Subcutaneous abdominal adipose tissue (tissue), 5 donors: ENCODE data around the gene CEMIP.

Source experiments
- H3K27ac ChIP-seq: one replicate; pipeline ENCODE4 v1.7.0; 2013; ENCODE audit warnings: low read depth, mild to moderate bottlenecking, inconsistent platforms, low read length, moderate library complexity
- H3K27me3 ChIP-seq, 5 donors: one replicate each; pipeline ENCODE4 v1.7.0; 2013; ENCODE audit warnings: low read length in 5 of 5, inconsistent platforms in 1 of 5; ENCODE audit not compliant: control insufficient read depth in 5 of 5, insufficient read depth in 4 of 5
- H3K36me3 ChIP-seq, 5 donors: one replicate each; pipeline ENCODE4 v1.7.0; 2013; ENCODE audit warnings: low read length in 5 of 5; ENCODE audit not compliant: control insufficient read depth in 5 of 5, insufficient read depth in 5 of 5
- H3K4me1 ChIP-seq, 5 donors: one replicate each; pipeline ENCODE4 v1.7.0; 2013; ENCODE audit warnings: low read length in 5 of 5, mild to moderate bottlenecking in 3 of 5, moderate library complexity in 1 of 5; ENCODE audit not compliant: control insufficient read depth in 5 of 5, insufficient read depth in 5 of 5
- H3K4me3 ChIP-seq, 5 donors: one replicate each; pipeline ENCODE4 v1.7.0; 2013; ENCODE audit warnings: low read length in 5 of 5, low read depth in 1 of 5
- H3K9ac ChIP-seq, 5 donors: one replicate each; pipeline ENCODE4 v1.7.0; 2013; ENCODE audit warnings: low read length in 5 of 5, mild to moderate bottlenecking in 4 of 5, moderate library complexity in 3 of 5
- H3K9me3 ChIP-seq, 5 donors: one replicate each; pipeline ENCODE4 v1.7.0; 2013; ENCODE audit warnings: low read length in 5 of 5; ENCODE audit not compliant: control insufficient read depth in 5 of 5
- donor health status: healthy.
- donor health status: healthy.
- donor health status: healthy.
- donor health status: healthy.
- donor health status: healthy.

CEMIP gene

GRCh38 chr15:80972276-80972675, 193.1 kb downstream of the CEMIP start:
- Histone ChIP-seq H3K4me3 (no peak overlapping the region), H3K36me3 (peaks cover 0 to 25% (median 16%) of the 10 kb centered on the region in 5 donors), H3K27me3 (no peaks in the 10 kb centered on the region), H3K9me3 (no peaks in the 10 kb centered on the region), H3K9ac (no peak overlapping the region), H3K27ac (no peak overlapping the region), H3K4me1 (peaks cover 0 to 10% (median 7%) of the 10 kb centered on the region in 5 donors)

- no peak overlapping the region for H3K27ac ChIP-seq
- H3K9ac ChIP-seq, result no peak overlapping the region
- no peak overlapping the region for H3K4me3 ChIP-seq
- H3K27me3 ChIP-seq, result no peaks in the 10 kb centered on the region
- H3K4me1 ChIP-seq, result peaks cover 0 to 11% (median 7%) of the 10 kb centered on the region in 5 donors
- no peaks in the 10 kb centered on the region for H3K9me3 ChIP-seq
- H3K36me3 ChIP-seq, result peaks cover 7 to 30% (median 23%) of the 10 kb centered on the region in 5 donors
These were observed 195.7 kb downstream of the CEMIP start for GRCh38 chr15:80974914-80975313.

- Histone ChIP-seq H3K9ac (no peak overlapping the region), H3K27me3 (no peaks in the 10 kb centered on the region), H3K4me3 (no peak overlapping the region), H3K9me3 (no peaks in the 10 kb centered on the region), H3K4me1 (peaks cover 0 to 11% (median 7%) of the 10 kb centered on the region in 5 donors), H3K36me3 (peaks cover 12 to 38% (median 30%) of the 10 kb centered on the region in 5 donors), H3K27ac (no peak overlapping the region)
These were observed 197.7 kb downstream of the CEMIP start for GRCh38 chr15:80976851-80977250.

- peaks cover 12 to 39% (median 27%) of the 10 kb centered on the region in 5 donors for H3K36me3 ChIP-seq
- H3K4me3 ChIP-seq, result no peak overlapping the region
- H3K27ac ChIP-seq, result no peak overlapping the region
- peaks cover 0 to 11% (median 7%) of the 10 kb centered on the region in 5 donors for H3K4me1 ChIP-seq
- no peaks in the 10 kb centered on the region for H3K27me3 ChIP-seq
- H3K9me3 ChIP-seq, result no peaks in the 10 kb centered on the region
- H3K9ac ChIP-seq, result peak overlapping the region in 1 of 5 donors; percentile 53
These were observed 198.5 kb downstream of the CEMIP start for GRCh38 chr15:80977627-80978036.

GRCh38 chr15:80978685-80979329, 199.6 kb downstream of the CEMIP start:
- Histone ChIP-seq H3K4me3 (no peak overlapping the region), H3K9ac (no peak overlapping the region), H3K36me3 (peaks cover 12 to 39% (median 29%) of the 10 kb centered on the region in 5 donors), H3K27ac (no peak overlapping the region), H3K4me1 (peaks cover 0 to 11% (median 7%) of the 10 kb centered on the region in 5 donors), H3K27me3 (no peaks in the 10 kb centered on the region), H3K9me3 (no peaks in the 10 kb centered on the region)

- no peak overlapping the region for H3K9ac ChIP-seq
- peaks cover 0 to 12% (median 9%) of the 10 kb centered on the region in 5 donors for H3K4me1 ChIP-seq
- H3K4me3 ChIP-seq, result no peak overlapping the region
- H3K9me3 ChIP-seq, result no peaks in the 10 kb centered on the region
- H3K27me3 ChIP-seq, result no peaks in the 10 kb centered on the region
- peaks cover 12 to 35% (median 29%) of the 10 kb centered on the region in 5 donors for H3K36me3 ChIP-seq
- H3K27ac ChIP-seq, result no peak overlapping the region
These were observed 200.5 kb downstream of the CEMIP start for GRCh38 chr15:80979538-80980200.

- peaks cover 16 to 31% (median 29%) of the 10 kb centered on the region in 5 donors for H3K36me3 ChIP-seq
- peaks cover 0 to 23% (median 20%) of the 10 kb centered on the region in 5 donors for H3K4me1 ChIP-seq
- H3K4me3 ChIP-seq, result no peak overlapping the region
- H3K27ac ChIP-seq, result no peak overlapping the region
- no peaks in the 10 kb centered on the region for H3K27me3 ChIP-seq
- H3K9me3 ChIP-seq, result no peaks in the 10 kb centered on the region
- no peak overlapping the region for H3K9ac ChIP-seq
These were observed 203.0 kb downstream of the CEMIP start for GRCh38 chr15:80982205-80982604.

GRCh38 chr15:80982839-80983238, 203.7 kb downstream of the CEMIP start:
- Histone ChIP-seq H3K27ac (no peak overlapping the region), H3K27me3 (no peaks in the 10 kb centered on the region), H3K4me3 (no peak overlapping the region), H3K4me1 (peaks cover 0 to 19% (median 15%) of the 10 kb centered on the region in 5 donors), H3K9ac (no peak overlapping the region), H3K36me3 (peaks cover 16 to 30% (median 25%) of the 10 kb centered on the region in 5 donors), H3K9me3 (no peaks in the 10 kb centered on the region)

GRCh38 chr15:80984856-80985255, 205.7 kb downstream of the CEMIP start:
- Histone ChIP-seq H3K36me3 (peaks cover 4 to 11% (median 9%) of the 10 kb centered on the region in 5 donors), H3K9ac (peak overlapping the region in 2 of 5 donors; percentile 13 to 14), H3K27me3 (no peaks in the 10 kb centered on the region), H3K4me1 (peaks cover 3 to 35% (median 29%) of the 10 kb centered on the region in 5 donors), H3K4me3 (no peak overlapping the region), H3K9me3 (no peaks in the 10 kb centered on the region), H3K27ac (peak overlapping the region; percentile 25)

- Histone ChIP-seq H3K4me1 (peaks cover 3 to 46% (median 40%) of the 10 kb centered on the region in 5 donors), H3K27ac (no peak overlapping the region), H3K27me3 (no peaks in the 10 kb centered on the region), H3K9ac (no peak overlapping the region), H3K36me3 (peaks cover 2 to 4% (median 3%) of the 10 kb centered on the region in 5 donors), H3K9me3 (no peaks in the 10 kb centered on the region), H3K4me3 (no peak overlapping the region)
These were observed 206.8 kb downstream of the CEMIP start for GRCh38 chr15:80985981-80986380.
